HG02870 (cell line): Measurements from ENCODE around the gene SIGLEC11.
"Not testable (repeated sequence)": the region's sequence is repeated elsewhere in the genome, so short reads cannot be mapped to it uniquely, and the experiment has no call there.

ENCODE experiments used
- ATAC-seq: cut with Tn5 transposase; IDR thresholded peaks from one replicate; pipeline ENCODE4 v1.9.1; 2021; ENCODE audit warnings: mild to moderate bottlenecking, moderate library complexity; ENCODE audit not compliant: unreplicated experiment

SIGLEC11 gene

DNA sequence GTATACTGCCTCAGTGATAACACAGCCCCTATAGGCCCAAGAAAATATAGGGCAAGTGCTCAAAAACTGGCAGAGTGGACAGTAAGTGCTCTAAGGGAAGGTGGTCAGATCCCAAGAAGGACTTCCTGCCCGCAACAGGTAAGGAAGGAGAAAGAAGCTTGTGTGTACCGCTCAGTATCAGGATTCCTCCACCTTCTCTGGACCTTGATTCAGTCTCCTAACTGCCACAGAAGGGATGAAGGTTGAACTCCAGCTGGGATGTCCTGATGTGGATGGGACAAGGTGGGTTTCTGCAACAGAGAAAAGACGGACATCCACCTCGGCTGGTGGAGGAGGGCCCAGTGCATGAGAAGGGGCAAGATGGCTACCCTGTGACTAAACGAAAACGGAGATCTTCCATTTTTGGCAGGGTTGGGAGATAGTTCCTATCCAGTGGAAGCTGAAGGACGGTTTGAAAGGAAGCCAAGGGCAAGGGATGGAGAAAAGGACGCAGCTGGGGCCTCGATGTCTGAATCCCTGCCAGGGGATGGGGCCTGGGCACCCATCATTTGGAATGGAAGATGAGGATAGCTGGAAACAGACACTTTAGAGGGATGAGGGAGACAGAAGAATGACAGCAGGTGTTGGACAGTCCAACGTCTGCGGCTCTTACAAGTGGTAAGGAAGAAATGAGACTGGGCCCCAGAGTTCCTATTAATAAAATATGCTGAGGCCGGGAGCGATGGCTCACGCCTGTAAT, 33.3 kb downstream of the SIGLEC11 start:
- no peak for ATAC-seq

DNA sequence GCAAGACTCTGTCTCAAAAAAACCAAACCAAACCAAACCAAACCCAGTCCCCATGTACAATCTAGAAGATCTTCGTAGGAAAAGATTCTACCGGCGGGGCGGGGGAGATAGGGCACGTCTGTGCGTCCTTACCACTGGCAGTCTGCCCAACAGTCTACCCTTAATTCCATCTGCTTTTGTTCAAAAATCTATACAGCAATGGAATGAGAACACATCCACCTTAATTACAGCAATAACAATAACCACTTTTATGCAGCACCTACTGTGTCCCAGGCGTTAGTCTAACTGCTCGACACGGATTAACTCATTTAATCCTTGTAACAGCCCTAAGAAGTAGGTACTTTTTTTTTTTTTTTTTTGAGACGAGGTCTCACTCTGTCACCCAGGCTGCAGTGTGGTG, 34.5 kb downstream of the SIGLEC11 start:
- no peak for ATAC-seq

DNA sequence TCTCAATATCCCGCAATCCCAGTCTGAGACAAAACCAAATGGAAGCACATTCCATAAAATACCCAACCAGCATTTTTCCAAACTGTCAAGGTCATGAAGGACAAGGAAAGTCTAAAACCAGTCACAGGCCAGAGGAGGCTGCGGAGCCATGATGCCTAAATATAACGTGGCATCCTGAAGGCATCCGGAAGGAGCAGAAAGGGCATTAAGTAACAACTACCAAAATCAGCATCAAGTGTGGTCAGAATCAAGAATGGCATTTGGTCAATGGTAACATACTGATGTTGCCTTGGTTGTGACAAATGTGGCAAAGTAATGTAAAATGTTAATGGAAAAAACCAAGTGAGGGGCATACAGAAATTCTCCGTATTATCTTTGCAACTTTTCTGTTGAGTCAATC, 35.5 kb downstream of the SIGLEC11 start:
- ATAC-seq, result no peak

GRCh38 chr19:49924881-49925210, 36.1 kb downstream of the SIGLEC11 start:
- ATAC-seq, result not testable (repeated sequence)

GRCh38 chr19:49924004-49924880, 36.7 kb downstream of the SIGLEC11 start:
- no peak for ATAC-seq

- ATAC-seq, result no peak
Observed at GRCh38 chr19:49923055-49924003, 37.6 kb downstream of the SIGLEC11 start.

DNA sequence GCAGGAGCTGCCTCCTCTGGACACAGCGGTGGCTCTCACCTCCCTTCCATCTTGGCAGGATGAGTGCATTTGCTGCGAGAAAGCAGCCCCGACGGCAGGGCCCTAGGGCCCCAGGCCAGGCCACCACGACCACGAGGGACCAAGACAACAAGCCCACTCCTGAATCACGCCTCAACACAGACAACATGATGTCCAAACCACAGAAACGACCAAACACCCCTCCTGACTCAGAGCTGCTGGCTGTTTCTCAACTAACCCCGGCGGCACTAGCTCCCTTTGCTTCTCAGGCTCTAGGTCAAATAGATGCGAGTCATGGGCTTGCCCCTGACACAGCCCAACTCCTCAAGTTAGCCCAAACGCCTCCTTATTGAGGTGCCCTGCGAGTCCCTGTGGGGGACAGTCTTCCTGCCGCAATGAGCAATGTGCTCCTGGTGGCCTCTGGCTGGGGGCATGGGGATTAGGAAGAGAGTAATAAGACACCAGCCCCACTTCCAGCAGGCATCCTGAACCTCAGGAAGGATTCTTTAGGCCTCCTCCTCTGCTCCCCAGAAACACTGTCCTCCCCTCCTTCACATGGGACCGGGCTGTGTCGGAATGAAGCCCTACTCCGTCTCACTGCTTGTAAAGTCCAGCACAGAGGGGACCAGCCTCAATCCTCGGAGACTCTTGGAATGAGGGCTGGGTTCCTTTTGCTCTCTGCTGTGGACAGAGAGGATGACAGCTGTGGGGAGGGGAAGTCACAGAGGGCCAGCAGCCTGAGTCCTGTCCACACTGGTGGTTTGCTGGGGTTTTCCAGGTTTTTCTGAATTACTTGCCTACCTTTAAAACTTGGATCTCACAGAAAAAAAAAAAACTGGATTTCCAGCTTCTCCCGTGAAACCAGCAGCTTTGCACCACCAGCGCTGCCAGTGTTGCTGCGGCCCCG, 38.8 kb downstream of the SIGLEC11 start:
- no peak for ATAC-seq

DNA sequence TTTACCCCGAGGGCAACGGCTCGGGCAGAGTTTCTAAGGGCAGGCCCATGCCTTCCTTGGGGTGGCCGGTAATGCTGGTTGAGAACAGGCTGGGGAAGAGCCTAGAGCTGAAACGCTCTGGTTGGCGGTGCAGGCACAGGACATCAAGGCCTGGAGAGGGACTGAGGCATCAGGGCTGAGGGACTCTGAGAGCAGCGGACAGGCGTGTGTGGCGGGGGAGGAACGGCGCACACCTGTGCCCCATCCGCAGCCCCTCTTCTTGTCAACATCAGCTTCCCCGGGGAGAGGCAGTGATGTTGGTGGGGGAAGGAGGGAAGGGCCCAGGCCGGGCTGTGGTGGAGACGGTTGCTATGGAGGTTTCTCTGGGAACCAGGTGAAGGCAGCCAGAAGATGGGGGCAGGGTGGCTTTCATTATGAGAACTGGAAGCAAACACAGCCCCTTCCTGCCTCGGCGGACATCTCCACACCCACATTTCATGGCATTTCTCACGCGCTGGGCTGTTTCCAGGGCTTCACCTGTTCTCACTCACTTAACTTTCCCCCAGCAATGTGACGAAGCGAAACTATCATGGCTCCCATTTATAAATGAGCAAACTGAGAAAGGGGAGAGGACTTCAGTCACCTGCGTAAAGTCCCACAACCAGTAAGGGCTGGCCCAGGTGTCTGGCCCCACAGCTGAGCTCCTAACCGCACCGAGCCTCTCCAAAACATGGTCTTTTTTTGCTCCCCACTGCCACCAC, 40.2 kb downstream of the SIGLEC11 start:
- ATAC-seq, result peak; percentile 47

DNA sequence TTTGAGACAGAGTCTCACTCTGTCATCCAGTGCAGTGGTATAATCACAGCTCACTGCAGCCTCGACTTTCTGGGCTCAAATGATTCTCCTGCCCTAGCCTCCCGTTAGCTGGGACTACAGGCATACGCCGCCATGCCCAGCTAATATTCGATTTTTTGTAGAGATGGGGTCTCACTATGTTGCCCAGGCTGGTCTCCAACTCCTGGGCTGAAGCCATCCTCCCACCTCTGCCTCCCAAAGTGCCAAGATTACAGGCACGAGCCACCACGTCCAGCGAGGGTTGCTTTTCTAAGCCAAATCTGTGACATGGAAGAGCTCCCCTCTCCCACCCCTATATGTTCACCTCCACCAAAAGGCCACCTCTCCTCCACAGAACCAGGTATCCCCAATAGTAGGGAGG, 42.9 kb downstream of the SIGLEC11 start:
- ATAC-seq, result no peak

- no peak for ATAC-seq
Observed at GRCh38 chr19:49916839-49917733, 43.9 kb downstream of the SIGLEC11 start.

DNA sequence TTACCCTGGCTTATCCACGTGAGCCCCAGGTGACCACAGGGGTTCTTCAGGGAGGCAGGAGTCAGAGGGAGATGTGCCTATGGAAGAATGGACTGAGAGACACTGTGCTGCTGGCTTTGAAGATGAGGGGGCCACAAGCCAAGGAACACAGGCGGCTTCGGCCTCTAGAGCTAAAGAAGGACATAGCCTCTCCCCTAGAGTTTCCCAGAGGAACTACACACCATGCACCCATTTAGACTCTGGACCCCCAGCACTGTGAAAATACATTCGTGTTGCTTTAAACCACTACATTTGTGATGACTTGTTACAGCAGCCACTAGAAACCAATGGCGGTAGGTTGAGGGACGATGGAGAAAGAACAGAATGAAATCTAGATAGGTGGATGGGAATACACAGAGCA, 45.7 kb downstream of the SIGLEC11 start:
- ATAC-seq, result no peak

- no peak for ATAC-seq
Observed at GRCh38 chr19:49913720-49914119, 47.3 kb downstream of the SIGLEC11 start.

DNA sequence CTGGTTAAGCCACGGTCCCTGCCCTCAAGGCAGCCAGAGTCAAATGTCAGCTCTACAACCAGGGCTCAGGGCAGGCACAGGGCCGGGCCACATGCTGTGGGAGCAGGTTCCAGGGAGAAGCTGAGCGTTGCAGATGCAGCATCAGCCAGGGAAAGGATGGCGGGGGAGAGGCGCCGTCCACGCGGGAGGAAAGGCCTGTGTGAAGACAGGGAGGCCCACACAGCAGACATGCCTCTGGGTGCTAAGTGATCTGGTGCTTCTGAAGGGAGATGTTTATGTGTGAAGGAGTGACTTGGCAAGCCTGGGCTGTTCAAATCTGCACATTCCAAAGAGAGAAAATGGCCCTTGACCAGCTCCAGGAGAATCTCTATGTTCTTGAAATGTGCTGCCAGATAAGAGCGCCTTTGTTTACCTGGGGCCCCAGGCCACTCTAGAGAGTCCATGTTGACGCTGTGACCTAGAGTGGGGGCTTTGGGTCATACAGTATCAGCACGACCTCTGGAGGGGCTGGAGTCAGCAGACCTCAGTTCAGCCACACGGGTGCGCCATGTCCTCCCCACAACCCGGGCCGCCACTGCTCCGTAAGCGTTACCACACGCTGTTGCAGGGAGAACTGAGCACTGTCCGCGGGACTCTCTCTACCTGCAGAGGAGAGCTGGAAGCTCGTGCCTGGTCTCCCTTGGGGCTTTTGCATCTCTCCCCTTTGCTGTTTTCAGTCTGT, 47.8 kb downstream of the SIGLEC11 start:
- no peak for ATAC-seq

DNA sequence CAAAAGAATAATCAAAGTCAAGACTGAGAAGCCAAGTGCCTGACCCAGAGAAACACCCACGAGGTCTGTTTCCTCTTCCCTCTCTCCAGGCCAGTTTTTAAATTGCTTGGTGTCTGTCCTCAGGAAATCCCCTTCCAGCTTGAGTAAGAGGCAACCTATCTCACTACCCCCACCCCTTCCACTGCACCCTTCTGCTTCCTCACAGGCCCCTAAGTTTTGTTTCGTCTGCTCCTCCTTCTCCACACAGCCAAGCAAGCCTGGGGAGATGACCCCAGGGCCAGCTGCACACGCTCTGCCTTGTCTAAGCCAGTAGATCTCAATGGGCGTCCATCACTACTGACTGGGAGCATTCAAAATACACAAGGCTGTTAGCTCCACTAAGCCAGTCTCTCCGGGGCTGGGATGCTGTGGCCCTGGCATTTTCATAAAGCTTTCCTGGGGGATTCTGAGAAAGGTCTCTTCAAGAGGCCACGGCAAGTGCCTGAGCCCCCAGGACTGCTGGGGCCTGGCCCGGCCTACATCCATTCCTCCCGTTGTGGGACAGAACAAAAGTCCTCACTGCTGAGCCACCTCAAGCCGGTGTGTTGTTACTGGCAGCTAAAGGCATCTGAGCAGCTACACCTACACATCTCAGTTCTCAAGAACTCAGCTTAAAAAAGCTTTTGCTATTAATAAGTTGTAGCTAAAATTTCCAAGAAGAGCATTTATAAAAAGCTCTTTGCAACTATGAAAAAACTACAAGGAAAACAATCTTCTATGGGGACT, 49.4 kb downstream of the SIGLEC11 start:
- no peak for ATAC-seq

GRCh38 chr19:49910179-49910578, 50.8 kb downstream of the SIGLEC11 start:
- ATAC-seq, result no peak

GRCh38 chr19:49908480-49909420, 52.2 kb downstream of the SIGLEC11 start:
- no peak for ATAC-seq
